Measurements from ENCODE around the gene LAMA1.

The LAMA1 gene

GRCh38 chr18:6948281-6949055, 169.1 kb downstream of the LAMA1 start:
- no peak for TF ChIP-seq EZH2 (IDR thresholded peaks at IDR 0.05; ENCODE audit: borderline replicate concordance, low read depth, low read length, severe bottlenecking)
- no peak for TF ChIP-seq CTCF (IDR thresholded peaks at IDR 0.05; ENCODE audit: borderline replicate concordance, extremely low read depth, low read length, poor library complexity, severe bottlenecking)
- H3K4me2 ChIP-seq (ENCODE audit: insufficient read depth, low read length) = no peak overlapping the region
- H3K36me3 ChIP-seq (ENCODE audit: insufficient read depth, low read length) = no peaks in the 10 kb centered on the region

GRCh38 chr18:6947338-6948030, 170.1 kb downstream of the LAMA1 start:
- DNase-seq (no peak), ATAC-seq (ENCODE audit: insufficient read depth, low read depth) (no peak)
- H3K9me3 ChIP-seq (ENCODE audit: insufficient read depth, low read length, severe bottlenecking) = no peaks in the 10 kb centered on the region
- H3K4me3 ChIP-seq (ENCODE audit: low read depth in 1 of 2, low read length in 2 of 2) = no peak overlapping the region
- no peak overlapping the region for H3K4me2 ChIP-seq (ENCODE audit: insufficient read depth, low read length)
- H3K36me3 ChIP-seq (ENCODE audit: insufficient read depth, low read length) = no peaks in the 10 kb centered on the region
- no peak overlapping the region for H3K9ac ChIP-seq (ENCODE audit: low read depth, low read length)
- H3K4me1 ChIP-seq (ENCODE audit: insufficient read depth, low read length) = no peaks in the 10 kb centered on the region
- H3K79me2 ChIP-seq (ENCODE audit: insufficient read depth, low read length) = no peaks in the 10 kb centered on the region
- no peaks in the 10 kb centered on the region for H4K20me1 ChIP-seq (ENCODE audit: insufficient read depth, low read length)
- H2AFZ ChIP-seq (ENCODE audit: low read depth, low read length) = no peak overlapping the region
- H3K27me3 ChIP-seq (ENCODE audit: insufficient read depth, low read length, poor library complexity) = no peaks in the 10 kb centered on the region
- TF ChIP-seq EZH2 (IDR thresholded peaks at IDR 0.05; ENCODE audit: borderline replicate concordance, low read depth, low read length, severe bottlenecking) (no peak), CTCF (IDR thresholded peaks at IDR 0.05; ENCODE audit: borderline replicate concordance, extremely low read depth, low read length, poor library complexity, severe bottlenecking) (no peak)
- no peak overlapping the region for H3K27ac ChIP-seq (ENCODE audit: low read length)

More at GRCh38 chr18:6948281-6949055, 169.1 kb downstream of the LAMA1 start:
- no peak overlapping the region for H3K9ac ChIP-seq (ENCODE audit: low read depth, low read length)
- DNase-seq = no peak
- H3K9me3 ChIP-seq (ENCODE audit: insufficient read depth, low read length, severe bottlenecking) = peaks cover 4% of the 10 kb centered on the region
- no peaks in the 10 kb centered on the region for H4K20me1 ChIP-seq (ENCODE audit: insufficient read depth, low read length)
- no peaks in the 10 kb centered on the region for H3K27me3 ChIP-seq (ENCODE audit: insufficient read depth, low read length, poor library complexity)
- H3K79me2 ChIP-seq (ENCODE audit: insufficient read depth, low read length) = no peaks in the 10 kb centered on the region
- no peaks in the 10 kb centered on the region for H3K4me1 ChIP-seq (ENCODE audit: insufficient read depth, low read length)
- no peak overlapping the region for H2AFZ ChIP-seq (ENCODE audit: low read depth, low read length)
- ATAC-seq (ENCODE audit: insufficient read depth, low read depth) = no peak
- H3K4me3 ChIP-seq (ENCODE audit: low read depth in 1 of 2, low read length in 2 of 2) = no peak overlapping the region
- no peak overlapping the region for H3K27ac ChIP-seq (ENCODE audit: low read length)

- Histone ChIP-seq H4K20me1 (ENCODE audit: insufficient read depth, low read length) (no peaks in the 10 kb centered on the region), H3K79me2 (ENCODE audit: insufficient read depth, low read length) (no peaks in the 10 kb centered on the region), H3K36me3 (ENCODE audit: insufficient read depth, low read length) (no peaks in the 10 kb centered on the region), H3K4me1 (ENCODE audit: insufficient read depth, low read length) (no peaks in the 10 kb centered on the region), H3K9me3 (ENCODE audit: insufficient read depth, low read length, severe bottlenecking) (no peaks in the 10 kb centered on the region), H3K4me3 (ENCODE audit: low read depth in 1 of 2, low read length in 2 of 2) (no peak overlapping the region), H3K27me3 (ENCODE audit: insufficient read depth, low read length, poor library complexity) (no peaks in the 10 kb centered on the region), H3K27ac (ENCODE audit: low read length) (no peak overlapping the region), H3K9ac (ENCODE audit: low read depth, low read length) (no peak overlapping the region), H3K4me2 (ENCODE audit: insufficient read depth, low read length) (no peak overlapping the region), H2AFZ (ENCODE audit: low read depth, low read length) (no peak overlapping the region)
- DNase-seq (no peak), ATAC-seq (ENCODE audit: insufficient read depth, low read depth) (no peak)
- no peak for TF ChIP-seq CTCF (IDR thresholded peaks at IDR 0.05; ENCODE audit: borderline replicate concordance, extremely low read depth, low read length, poor library complexity, severe bottlenecking)
- no peak for TF ChIP-seq EZH2 (IDR thresholded peaks at IDR 0.05; ENCODE audit: borderline replicate concordance, low read depth, low read length, severe bottlenecking)
Observed at GRCh38 chr18:6943143-6943542, 174.5 kb downstream of the LAMA1 start.
